ENCODE measurements around the gene SEMA3A. TPM values are rescaled to one million over a fixed set of nuclear protein-coding genes. Genes with fewer than 3 reads are reported as not detected.

SEMA3A gene
- total RNA-seq, 1 experiment from 2014 or later = 14.2 TPM

DNA sequence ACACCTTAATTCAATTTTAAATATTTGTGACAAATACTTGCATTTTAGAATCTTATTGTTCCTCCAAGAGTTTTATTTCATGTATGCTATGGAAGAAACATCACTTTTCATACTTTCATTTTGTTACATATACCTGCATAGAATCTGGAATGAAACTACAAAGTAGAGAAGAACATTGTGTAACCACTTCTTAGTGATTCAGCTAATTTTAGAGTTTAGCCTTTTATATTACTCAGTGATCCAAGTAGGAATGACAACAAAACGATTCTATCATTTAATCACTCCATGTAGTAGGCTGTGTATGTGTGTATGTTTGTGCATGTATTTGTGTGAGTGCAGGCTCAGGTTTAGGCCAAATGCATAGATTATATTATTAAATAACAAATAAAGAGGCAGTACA lies 14.4 kb upstream of the SEMA3A start (continued):
- TF ChIP-seq, protein P1, sequence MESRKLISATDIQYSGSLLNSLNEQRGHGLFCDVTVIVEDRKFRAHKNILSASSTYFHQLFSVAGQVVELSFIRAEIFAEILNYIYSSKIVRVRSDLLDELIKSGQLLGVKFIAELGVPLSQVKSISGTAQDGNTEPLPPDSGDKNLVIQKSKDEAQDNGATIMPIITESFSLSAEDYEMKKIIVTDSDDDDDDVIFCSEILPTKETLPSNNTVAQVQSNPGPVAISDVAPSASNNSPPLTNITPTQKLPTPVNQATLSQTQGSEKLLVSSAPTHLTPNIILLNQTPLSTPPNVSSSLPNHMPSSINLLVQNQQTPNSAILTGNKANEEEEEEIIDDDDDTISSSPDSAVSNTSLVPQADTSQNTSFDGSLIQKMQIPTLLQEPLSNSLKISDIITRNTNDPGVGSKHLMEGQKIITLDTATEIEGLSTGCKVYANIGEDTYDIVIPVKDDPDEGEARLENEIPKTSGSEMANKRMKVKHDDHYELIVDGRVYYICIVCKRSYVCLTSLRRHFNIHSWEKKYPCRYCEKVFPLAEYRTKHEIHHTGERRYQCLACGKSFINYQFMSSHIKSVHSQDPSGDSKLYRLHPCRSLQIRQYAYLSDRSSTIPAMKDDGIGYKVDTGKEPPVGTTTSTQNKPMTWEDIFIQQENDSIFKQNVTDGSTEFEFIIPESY (IDR thresholded peaks at IDR 0.05; ENCODE audit: extremely low read depth, insufficient replicate concordance, low read length) = no peak
- TF ChIP-seq POLR2AphosphoS5 (IDR thresholded peaks at IDR 0.05; ENCODE audit: low read depth, low read length) (no peak), YY1 (IDR thresholded peaks at IDR 0.05; ENCODE audit: extremely low read depth, insufficient replicate concordance, low read depth, low read length) (no peak), TCF7L2 (IDR thresholded peaks at IDR 0.05; ENCODE audit: borderline replicate concordance, extremely low read depth, insufficient read depth, insufficient read length) (no peak), ZNF274 (IDR thresholded peaks at IDR 0.05; ENCODE audit: low read depth, low read length) (no peak), SIN3A (IDR thresholded peaks at IDR 0.05; ENCODE audit: low read depth) (no peak), RAD21 (IDR thresholded peaks at IDR 0.05; ENCODE audit: low read depth) (no peak), EZH2 (IDR thresholded peaks at IDR 0.05) (no peak)
- TF ChIP-seq, protein P2, sequence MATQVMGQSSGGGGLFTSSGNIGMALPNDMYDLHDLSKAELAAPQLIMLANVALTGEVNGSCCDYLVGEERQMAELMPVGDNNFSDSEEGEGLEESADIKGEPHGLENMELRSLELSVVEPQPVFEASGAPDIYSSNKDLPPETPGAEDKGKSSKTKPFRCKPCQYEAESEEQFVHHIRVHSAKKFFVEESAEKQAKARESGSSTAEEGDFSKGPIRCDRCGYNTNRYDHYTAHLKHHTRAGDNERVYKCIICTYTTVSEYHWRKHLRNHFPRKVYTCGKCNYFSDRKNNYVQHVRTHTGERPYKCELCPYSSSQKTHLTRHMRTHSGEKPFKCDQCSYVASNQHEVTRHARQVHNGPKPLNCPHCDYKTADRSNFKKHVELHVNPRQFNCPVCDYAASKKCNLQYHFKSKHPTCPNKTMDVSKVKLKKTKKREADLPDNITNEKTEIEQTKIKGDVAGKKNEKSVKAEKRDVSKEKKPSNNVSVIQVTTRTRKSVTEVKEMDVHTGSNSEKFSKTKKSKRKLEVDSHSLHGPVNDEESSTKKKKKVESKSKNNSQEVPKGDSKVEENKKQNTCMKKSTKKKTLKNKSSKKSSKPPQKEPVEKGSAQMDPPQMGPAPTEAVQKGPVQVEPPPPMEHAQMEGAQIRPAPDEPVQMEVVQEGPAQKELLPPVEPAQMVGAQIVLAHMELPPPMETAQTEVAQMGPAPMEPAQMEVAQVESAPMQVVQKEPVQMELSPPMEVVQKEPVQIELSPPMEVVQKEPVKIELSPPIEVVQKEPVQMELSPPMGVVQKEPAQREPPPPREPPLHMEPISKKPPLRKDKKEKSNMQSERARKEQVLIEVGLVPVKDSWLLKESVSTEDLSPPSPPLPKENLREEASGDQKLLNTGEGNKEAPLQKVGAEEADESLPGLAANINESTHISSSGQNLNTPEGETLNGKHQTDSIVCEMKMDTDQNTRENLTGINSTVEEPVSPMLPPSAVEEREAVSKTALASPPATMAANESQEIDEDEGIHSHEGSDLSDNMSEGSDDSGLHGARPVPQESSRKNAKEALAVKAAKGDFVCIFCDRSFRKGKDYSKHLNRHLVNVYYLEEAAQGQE (IDR thresholded peaks at IDR 0.05; ENCODE audit: low read depth) = no peak
